Right cardiac atrium (tissue), 5 donors: ENCODE data around the gene LSM12. TPM values are rescaled to one million over a fixed set of nuclear protein-coding genes. Genes with fewer than 3 reads are reported as not detected.

Experiments used
- ATAC-seq, 2 donors: fragments of 200-7000 bp; cut with Tn5 transposase; one replicate each; pipeline versions ENCODE4 v1.8.0 to v1.9.1; 2020; ENCODE audit warnings: moderate library complexity in 2 of 2, mild to moderate bottlenecking in 1 of 2
- DNase-seq, 3 donors: peaks; one replicate each; pipeline ENCODE4 v3.0.0-alpha.2; 2020
- H3K27ac ChIP-seq: one replicate; pipeline ENCODE4 v1.5.1; 2013; ENCODE audit warnings: mild to moderate bottlenecking, low read length, control low read depth, moderate library complexity
- H3K27me3 ChIP-seq: one replicate; pipeline ENCODE4 v1.6.1; 2013; ENCODE audit not compliant: control insufficient read depth, insufficient read depth
- H3K4me1 ChIP-seq: one replicate; pipeline ENCODE4 v1.6.1; 2013; ENCODE audit warnings: low read length; ENCODE audit not compliant: control insufficient read depth, insufficient read depth
- H3K4me3 ChIP-seq: one replicate; pipeline ENCODE4 v1.5.1; 2013; ENCODE audit warnings: low read length, control low read depth
- H3K9me3 ChIP-seq: one replicate; pipeline ENCODE4 v1.6.1; 2013; ENCODE audit warnings: low read length; ENCODE audit not compliant: control insufficient read depth
- WGBS: extraction: QIAGEN DNeasy Blood & Tissue Kit; methylation state at CpG from one replicate; pipeline ENCODE4 v1.1.7; 2013; 5-methylcytosine and 5-hydroxymethylcytosine counted together
- intact Hi-C, 4 donors: fragments of 100-400 bp; cut with DNase I; formaldehyde crosslinking; loops; one replicate each; pipeline versions ENCODE4 v1.11.0 to v1.14.0; 2022 to 2023
- polyA plus RNA-seq: library from polyadenylated mRNA; stranded (reverse); fragments of 200-250 nt; gene quantifications from one replicate; pipeline ENCODE4 v1.2.3, GENCODE V29; 2013
- total RNA-seq, 4 donors: library from RNA; stranded (reverse); fragmentation: NEBNext Ultra II Directional; extraction: Animal tissue kit (Norgen Biotek cat#: 25700); gene quantifications; one replicate each; pipeline ENCODE4 v1.2.1, GENCODE V29; 2021
- donor health status: healthy with polysubstance abuse.
- donor health status: DM: no; HTN: yes; CAD: no.
- donor health status: DM: no; HTN: no; CAD: no.
- donor health status: DM: no; HTN: yes; CAD: no; lungs with severe emphysema.
- donor health status: DM: yes; HTN: yes; CAD: no.

The LSM12 gene
- total and polyA plus RNA-seq, 5 donors: 35.0 to 54.9 (median 48.5) TPM

DNA sequence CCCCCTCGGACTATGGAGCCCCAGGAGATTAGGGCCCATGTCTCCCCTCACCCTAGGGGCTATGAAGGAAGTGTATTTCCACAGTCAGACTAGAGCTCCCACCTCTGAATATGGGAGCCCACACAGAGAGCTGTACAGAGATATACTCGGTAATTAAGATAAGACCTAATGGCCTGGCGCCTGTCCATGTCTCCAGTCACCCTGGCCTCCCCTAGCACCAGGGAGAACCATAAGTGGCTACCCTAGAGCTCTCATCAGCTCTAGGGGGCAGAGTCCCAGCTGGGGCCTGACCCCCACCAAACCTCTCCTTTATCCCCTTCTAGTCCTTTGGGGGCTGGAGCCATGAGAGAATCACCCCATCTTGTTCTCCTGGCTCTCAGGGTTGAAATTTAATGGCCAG, 54.1 kb downstream of the LSM12 start:
- Histone ChIP-seq H3K27me3 (no peaks in the 10 kb centered on the region), H3K9me3 (no peaks in the 10 kb centered on the region), H3K4me1 (peaks cover 2% of the 10 kb centered on the region), H3K27ac (no peak overlapping the region), H3K4me3 (no peak overlapping the region)
- 49% methylated on average over 3 of the region's 3 CpGs for WGBS
- ATAC-seq (peak in 1 of 2 donors; percentile 17), DNase-seq (peak in 1 of 3 donors; percentile 67)
- intact Hi-C loops: loop anchor here in 1 of 4 donors (10.0 kb wide), 1 partner anchor 102 kb away; no protein-coding TSS in a partner anchor

GRCh38 chr17:44011876-44012275, 54.6 kb downstream of the LSM12 start:
- WGBS: 86% methylated on average over 9 of the region's 9 CpGs
- no peak overlapping the region for H3K4me3 ChIP-seq
- H3K27me3 ChIP-seq: no peaks in the 10 kb centered on the region
- no peaks in the 10 kb centered on the region for H3K9me3 ChIP-seq
- intact Hi-C loops: loop anchor here in 1 of 4 donors (10.0 kb wide), 1 partner anchor 103 kb away; no protein-coding TSS in a partner anchor
- no peak overlapping the region for H3K27ac ChIP-seq
- DNase-seq (no peak), ATAC-seq (no peak)
- H3K4me1 ChIP-seq: peaks cover 2% of the 10 kb centered on the region

DNA sequence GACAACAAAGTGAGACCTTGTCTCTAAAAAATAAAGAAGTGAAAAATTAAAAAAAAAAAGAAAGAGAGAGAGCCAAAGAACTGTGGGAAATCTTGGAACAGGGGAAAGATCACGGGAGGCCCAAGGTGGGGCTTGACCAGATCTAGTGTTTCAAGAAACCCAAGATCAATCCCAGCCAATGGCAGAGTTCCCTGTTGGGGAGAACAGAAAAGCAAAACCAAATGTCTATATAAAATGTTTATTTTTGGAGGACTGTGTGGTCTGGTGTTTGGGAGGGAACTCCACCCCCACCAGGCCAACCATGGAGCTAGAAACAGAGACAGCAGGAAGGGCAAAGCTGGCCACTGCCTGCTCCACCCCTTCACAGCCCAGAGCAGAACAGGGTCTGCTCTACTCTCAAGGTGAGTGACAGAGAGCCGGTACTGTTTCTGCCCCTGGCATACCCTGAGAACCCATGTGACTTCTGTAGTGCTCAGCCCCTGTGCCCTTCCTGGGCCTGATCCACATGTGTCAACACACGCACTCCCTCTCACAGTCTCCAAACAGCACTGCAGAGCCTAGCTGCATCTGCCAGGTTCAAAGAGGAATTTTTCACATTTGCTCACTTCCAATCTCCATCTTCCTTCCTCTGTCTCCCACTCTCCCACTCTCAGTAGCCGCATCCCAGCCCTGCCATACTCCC, 55.4 kb downstream of the LSM12 start:
- DNase-seq: no peak
- Histone ChIP-seq H3K27me3 (no peaks in the 10 kb centered on the region), H3K9me3 (no peaks in the 10 kb centered on the region), H3K27ac (no peak overlapping the region), H3K4me1 (peaks cover 5% of the 10 kb centered on the region), H3K4me3 (no peak overlapping the region)
- no peak for ATAC-seq
- 57% methylated on average over 4 of the region's 4 CpGs for WGBS
- intact Hi-C loops: loop anchor here in 1 of 4 donors (10.0 kb wide), 1 partner anchor 104 kb away; no protein-coding TSS in a partner anchor

DNA sequence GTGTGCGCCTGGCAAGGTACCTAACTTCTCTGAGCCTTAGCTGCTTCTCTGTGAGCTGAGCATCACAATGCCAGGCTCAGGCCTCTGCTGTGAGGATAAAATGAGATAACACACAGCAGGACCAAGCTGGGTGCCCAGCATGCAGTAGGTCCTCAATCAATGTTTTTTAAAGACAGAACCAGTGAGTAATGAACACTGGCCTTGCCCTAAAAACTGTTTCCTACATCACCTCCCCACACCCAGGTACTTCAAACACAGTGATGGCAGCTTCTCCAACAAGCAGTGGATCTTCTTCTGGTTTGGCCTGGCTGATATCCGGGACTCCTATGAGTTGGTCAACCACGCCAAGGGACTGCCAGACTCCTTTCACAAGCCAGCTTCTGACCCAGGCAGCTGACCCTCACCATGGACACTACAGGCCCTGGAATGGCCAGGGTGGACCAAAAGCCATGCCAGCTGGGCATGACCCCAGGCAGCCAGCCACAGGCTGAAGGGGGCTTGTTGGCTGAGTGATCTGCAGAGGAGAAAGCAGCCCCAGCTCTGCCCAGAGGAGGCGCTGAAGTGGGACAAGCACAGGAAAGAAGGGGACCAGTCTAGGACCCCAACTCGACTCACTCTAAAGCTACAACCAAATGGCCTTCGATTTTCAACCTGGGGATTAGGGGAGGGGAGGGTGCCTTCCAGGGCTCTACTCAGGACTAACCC, 58.1 kb downstream of the LSM12 start:
- H3K27me3 ChIP-seq: no peaks in the 10 kb centered on the region
- intact Hi-C loops: loop anchor here in 1 of 4 donors (5.0 kb wide), 1 partner anchor 34 kb away; no protein-coding TSS in a partner anchor
- H3K9me3 ChIP-seq: no peaks in the 10 kb centered on the region
- WGBS: 67% methylated on average over 6 of the region's 6 CpGs
- ATAC-seq: no peak
- H3K4me3 ChIP-seq: no peak overlapping the region
- no peak overlapping the region for H3K27ac ChIP-seq
- DNase-seq: no peak
- peaks cover 3% of the 10 kb centered on the region for H3K4me1 ChIP-seq

DNA sequence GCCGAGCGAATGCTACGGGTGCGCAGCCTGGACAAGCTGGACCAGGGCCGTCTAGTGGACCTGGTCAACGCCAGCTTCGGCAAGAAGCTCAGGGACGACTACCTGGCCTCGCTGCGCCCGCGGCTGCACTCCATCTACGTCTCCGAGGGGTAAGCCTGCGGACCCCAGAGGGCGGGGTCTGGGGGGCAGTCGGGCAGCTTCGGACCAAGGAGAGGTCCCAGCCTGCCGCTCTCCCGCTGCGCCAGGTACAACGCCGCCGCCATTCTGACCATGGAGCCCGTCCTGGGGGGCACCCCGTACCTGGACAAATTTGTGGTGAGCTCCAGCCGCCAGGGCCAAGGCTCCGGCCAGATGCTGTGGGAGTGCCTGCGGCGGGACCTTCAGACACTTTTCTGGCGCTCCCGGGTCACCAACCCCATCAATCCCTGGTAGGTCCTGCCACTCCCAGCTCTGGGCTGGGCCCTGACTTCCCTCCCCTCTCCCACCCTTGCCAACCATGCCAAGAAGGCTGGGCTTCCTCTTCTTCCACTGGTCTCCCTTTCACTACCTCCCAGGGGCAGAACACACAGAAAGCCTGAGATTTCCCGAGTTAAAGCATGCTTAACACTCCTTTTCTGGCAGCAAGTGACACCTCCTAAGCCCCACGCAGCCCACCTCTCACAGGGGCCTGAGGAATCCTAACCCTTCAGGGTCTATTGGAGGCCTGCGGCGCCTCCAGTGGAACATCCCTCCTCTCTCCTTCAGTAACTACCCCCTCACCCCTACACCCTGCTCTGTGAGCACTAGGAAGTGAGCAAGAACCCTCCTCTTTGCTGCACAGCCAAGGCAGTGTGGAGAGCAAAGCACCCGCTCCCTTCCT, 58.9 kb downstream of the LSM12 start:
- Histone ChIP-seq H3K4me1 (peaks cover 3% of the 10 kb centered on the region), H3K27me3 (no peaks in the 10 kb centered on the region), H3K4me3 (peak overlapping the region; percentile 36), H3K27ac (no peak overlapping the region), H3K9me3 (no peaks in the 10 kb centered on the region)
- ATAC-seq (peak; percentile 3 to 29), DNase-seq (peak in 2 of 3 donors; percentile 51 to 70)
- 6% methylated on average over 37 of the region's 37 CpGs for WGBS
- intact Hi-C loops: loop anchor here in 1 of 4 donors (5.0 kb wide), 1 partner anchor 35 kb away; no protein-coding TSS in a partner anchor

- under 1% methylated on average over 40 of the region's 40 CpGs for WGBS
- peak; percentile 99 to 100 (median 99) for DNase-seq
- no peak overlapping the region for H3K27ac ChIP-seq
- no peaks in the 10 kb centered on the region for H3K9me3 ChIP-seq
- intact Hi-C loops: loop anchor here in 1 of 4 donors (5.0 kb wide), 1 partner anchor 36 kb away; no protein-coding TSS in a partner anchor
- peaks cover 3% of the 10 kb centered on the region for H3K4me1 ChIP-seq
- no peaks in the 10 kb centered on the region for H3K27me3 ChIP-seq
- H3K4me3 ChIP-seq: peak overlapping the region; percentile 36
- ATAC-seq: peak; percentile 94
Observed at GRCh38 chr17:44006598-44007345, 59.7 kb downstream of the LSM12 start.

DNA sequence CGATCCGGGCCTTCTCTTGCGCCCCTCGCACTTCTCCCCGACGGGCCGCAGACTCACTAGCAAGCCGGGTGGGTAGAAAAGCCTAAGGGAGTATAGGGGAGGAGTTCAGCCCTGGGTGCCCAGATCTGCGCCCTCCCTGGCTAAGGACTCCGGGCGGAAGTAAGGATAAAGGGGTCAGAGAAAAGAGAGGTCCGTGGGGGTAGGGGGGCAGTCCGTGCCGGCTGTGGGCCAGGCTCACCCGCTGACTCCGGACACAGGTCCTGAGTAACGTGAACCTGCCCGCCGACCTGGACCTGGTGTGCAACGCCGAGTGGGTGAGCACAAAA, 60.2 kb downstream of the LSM12 start:
- no peak for DNase-seq
- H3K4me1 ChIP-seq: peaks cover 3% of the 10 kb centered on the region
- intact Hi-C loops: loop anchor here in 1 of 4 donors (5.0 kb wide), 1 partner anchor 36 kb away; no protein-coding TSS in a partner anchor

DNA sequence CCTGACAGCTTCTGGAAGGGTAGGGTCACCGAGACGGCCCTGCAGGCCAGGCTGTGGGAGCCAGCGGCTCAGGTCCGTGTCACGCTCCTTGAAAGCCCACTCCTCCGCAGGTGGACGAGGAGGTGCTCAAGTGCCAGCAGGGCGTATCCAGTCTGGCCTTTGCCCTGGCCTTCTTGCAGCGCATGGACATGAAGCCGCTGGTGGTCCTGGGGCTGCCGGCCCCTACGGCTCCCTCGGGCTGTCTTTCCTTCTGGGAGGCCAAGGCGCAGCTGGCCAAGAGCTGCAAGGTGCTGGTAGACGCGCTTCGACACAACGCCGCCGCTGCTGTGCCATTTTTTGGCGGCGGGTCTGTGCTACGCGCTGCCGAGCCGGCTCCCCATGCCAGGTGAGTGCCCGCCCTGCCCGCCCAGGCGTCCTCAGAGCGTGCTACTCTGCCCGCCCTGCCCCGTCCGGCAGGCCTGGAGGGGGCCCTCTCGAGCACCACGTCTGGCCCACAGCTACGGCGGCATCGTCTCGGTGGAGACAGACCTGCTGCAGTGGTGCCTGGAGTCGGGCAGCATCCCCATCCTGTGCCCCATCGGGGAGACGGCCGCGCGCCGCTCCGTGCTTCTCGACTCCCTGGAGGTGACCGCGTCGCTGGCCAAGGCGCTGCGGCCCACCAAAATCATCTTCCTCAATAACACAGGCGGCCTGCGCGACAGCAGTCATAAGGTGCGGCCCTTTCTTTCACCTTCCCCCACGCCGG, 60.8 kb downstream of the LSM12 start:
- WGBS: 5% methylated on average over 59 of the region's 59 CpGs
- ATAC-seq (peak; percentile 9 to 10), DNase-seq (peak in 2 of 3 donors; percentile 60 to 75)
- intact Hi-C loops: loop anchor here in 1 of 4 donors (5.0 kb wide), 1 partner anchor 37 kb away; no protein-coding TSS in a partner anchor
- Histone ChIP-seq H3K27me3 (no peaks in the 10 kb centered on the region), H3K4me3 (peak overlapping the region; percentile 36), H3K27ac (no peak overlapping the region), H3K4me1 (peaks cover 3% of the 10 kb centered on the region), H3K9me3 (no peaks in the 10 kb centered on the region)

More for the DNA sequence above, 60.2 kb downstream of the LSM12 start:
- Histone ChIP-seq H3K27me3 (no peaks in the 10 kb centered on the region), H3K4me3 (peak overlapping the region; percentile 36), H3K9me3 (no peaks in the 10 kb centered on the region), H3K27ac (no peak overlapping the region)
- peak in 1 of 2 donors; percentile 1 for ATAC-seq
- 2% methylated on average over 21 of the region's 21 CpGs for WGBS

DNA sequence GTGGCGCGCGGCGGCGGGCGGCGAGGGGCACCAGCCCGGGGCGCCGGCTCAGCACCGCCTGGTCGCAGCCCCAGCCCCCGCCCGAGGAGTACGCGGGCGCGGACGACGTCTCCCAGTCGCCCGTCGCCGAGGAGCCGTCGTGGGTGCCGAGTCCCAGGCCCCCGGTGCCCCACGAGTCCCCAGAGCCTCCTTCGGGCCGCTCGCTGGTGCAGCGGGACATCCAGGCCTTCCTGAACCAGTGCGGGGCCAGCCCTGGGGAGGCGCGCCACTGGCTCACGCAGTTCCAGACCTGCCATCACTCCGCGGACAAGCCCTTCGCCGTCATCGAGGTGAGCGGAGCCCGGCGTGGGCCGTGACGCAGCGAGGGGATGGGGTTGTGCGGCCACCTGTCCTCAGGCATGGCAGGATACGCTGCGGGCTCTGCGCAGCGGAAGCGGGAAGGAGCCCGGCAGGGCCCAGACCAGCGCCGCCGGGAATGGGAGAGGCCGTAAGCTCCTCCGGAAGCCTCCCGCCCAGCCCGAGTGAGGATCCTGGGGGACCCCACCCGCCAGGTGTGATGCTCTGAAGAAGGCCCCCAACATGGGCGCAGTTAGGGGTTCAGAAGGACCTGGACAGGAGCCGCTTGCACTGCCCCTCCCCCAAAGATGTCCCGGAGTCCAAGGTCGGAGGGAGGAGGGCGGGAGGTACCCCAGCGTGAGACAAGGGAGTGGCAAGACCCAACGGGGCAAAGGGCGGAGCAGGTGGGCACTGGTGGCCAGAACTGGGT, 61.5 kb downstream of the LSM12 start:
- DNase-seq (peak in 2 of 3 donors; percentile 64 to 71), ATAC-seq (no peak)
- H3K27me3 ChIP-seq: no peaks in the 10 kb centered on the region
- intact Hi-C loops: loop anchor here in 1 of 4 donors (5.0 kb wide), 1 partner anchor 37 kb away; no protein-coding TSS in a partner anchor
- H3K27ac ChIP-seq: no peak overlapping the region
- H3K4me3 ChIP-seq: peak overlapping the region; percentile 2
- peaks cover 3% of the 10 kb centered on the region for H3K4me1 ChIP-seq
- 4% methylated on average over 71 of the region's 71 CpGs for WGBS
- H3K9me3 ChIP-seq: no peaks in the 10 kb centered on the region
